Mesenchymal stem cell (in vitro differentiated cells and primary cell): ENCODE measurements around the gene HMX1.
A peak's percentile ranks its signal among the peaks of the same experiment; 100 is the strongest.

ENCODE experiments used
- DNase-seq: peaks from one replicate; pipeline ENCODE4 v3.0.0-alpha.2; 2013
- H2AFZ ChIP-seq: one replicate; pipeline ENCODE4 v1.6.1; 2013; ENCODE audit warnings: low read depth, mild to moderate bottlenecking, control low read depth, inconsistent platforms, low read length, moderate library complexity
- H2AK5ac ChIP-seq: 2 replicates; pipeline ENCODE4 v1.6.1; 2013; ENCODE audit warnings: low read length, moderate library complexity, mild to moderate bottlenecking, inconsistent platforms; ENCODE audit not compliant: severe bottlenecking
- H2BK120ac ChIP-seq: one replicate; pipeline ENCODE4 v1.6.1; 2013; ENCODE audit warnings: low read depth, mild to moderate bottlenecking, inconsistent platforms, low read length, moderate library complexity
- H2BK12ac ChIP-seq, 2 experiments: one replicate each; pipeline ENCODE4 v1.6.1; 2013; ENCODE audit warnings: inconsistent platforms in 2 of 2, low read length in 2 of 2, mild to moderate bottlenecking in 2 of 2, moderate library complexity in 2 of 2, control low read depth in 1 of 2
- H2BK15ac ChIP-seq: one replicate; pipeline ENCODE4 v1.6.1; 2013; ENCODE audit warnings: mild to moderate bottlenecking, low read depth, inconsistent platforms; ENCODE audit not compliant: poor library complexity, severe bottlenecking
- H2BK5ac ChIP-seq: 2 replicates; pipeline ENCODE4 v1.6.1; 2013; ENCODE audit warnings: low read depth, mild to moderate bottlenecking, low read length, control low read depth, inconsistent platforms; ENCODE audit not compliant: poor library complexity, severe bottlenecking
- H3K14ac ChIP-seq, 2 experiments: one replicate each; pipeline ENCODE4 v1.6.1; 2013; ENCODE audit warnings: inconsistent platforms in 2 of 2, low read length in 2 of 2, control low read depth in 1 of 2, mild to moderate bottlenecking in 1 of 2, moderate library complexity in 1 of 2
- H3K18ac ChIP-seq, 2 experiments: one replicate each; pipeline ENCODE4 v1.6.1; 2013; ENCODE audit warnings: inconsistent platforms in 2 of 2, low read length in 2 of 2, control low read depth in 1 of 2, low read depth in 1 of 2, mild to moderate bottlenecking in 1 of 2
- H3K23ac ChIP-seq, 2 experiments: one replicate each; pipeline ENCODE4 v1.6.1; 2013; ENCODE audit warnings: inconsistent platforms in 2 of 2, low read length in 2 of 2, mild to moderate bottlenecking in 2 of 2, moderate library complexity in 2 of 2, control low read depth in 1 of 2
- H3K27ac ChIP-seq: 2 replicates; pipeline ENCODE4 v1.5.1; 2013; ENCODE audit warnings: mild to moderate bottlenecking, moderate library complexity, low read length, control low read depth, inconsistent platforms; ENCODE audit not compliant: poor library complexity, severe bottlenecking
- H3K27me3 ChIP-seq, 2 experiments: 2 replicates each; pipeline versions ENCODE4 v1.6.1 to v1.7.0; 2013; ENCODE audit warnings: low read length in 2 of 2, mild to moderate bottlenecking in 2 of 2, moderate library complexity in 2 of 2, control low read depth in 1 of 2, inconsistent platforms in 1 of 2; ENCODE audit not compliant: control insufficient read depth in 1 of 2, insufficient read depth in 1 of 2
- H3K36me3 ChIP-seq, 2 experiments: 2 replicates each; pipeline versions ENCODE4 v1.6.1 to v1.7.0; 2013; ENCODE audit warnings: low read length in 2 of 2, control low read depth in 1 of 2, inconsistent platforms in 1 of 2, low read depth in 1 of 2, mild to moderate bottlenecking in 1 of 2; ENCODE audit not compliant: insufficient read depth in 2 of 2, control insufficient read depth in 1 of 2
- H3K4ac ChIP-seq, 2 experiments: one replicate each; pipeline ENCODE4 v1.6.1; 2013; ENCODE audit warnings: inconsistent platforms in 2 of 2, low read length in 2 of 2, mild to moderate bottlenecking in 2 of 2, moderate library complexity in 2 of 2, control low read depth in 1 of 2, low read depth in 1 of 2
- H3K4me1 ChIP-seq: 2 replicates; pipeline ENCODE4 v1.6.1; 2013; ENCODE audit warnings: low read depth, low read length, control low read depth; ENCODE audit not compliant: control insufficient read depth, insufficient read depth
- H3K4me2 ChIP-seq: 2 replicates; pipeline ENCODE4 v1.6.1; 2013; ENCODE audit warnings: low read length, mild to moderate bottlenecking, inconsistent platforms; ENCODE audit not compliant: poor library complexity, severe bottlenecking
- H3K4me3 ChIP-seq, 2 experiments: 2 replicates each; pipeline versions ENCODE4 v1.5.1 to v1.7.0; 2013; ENCODE audit warnings: low read length in 2 of 2, mild to moderate bottlenecking in 2 of 2, control low read depth in 1 of 2, low read depth in 1 of 2; ENCODE audit not compliant: insufficient read depth in 1 of 2
- H3K79me1 ChIP-seq: replicated peaks from 2 replicates; pipeline ENCODE4 v1.6.1; 2013; ENCODE audit warnings: mild to moderate bottlenecking, control low read depth, low read length, inconsistent platforms; ENCODE audit not compliant: poor library complexity, severe bottlenecking
- H3K9ac ChIP-seq: 2 replicates; pipeline ENCODE4 v1.7.0; 2013; ENCODE audit warnings: mild to moderate bottlenecking, low read length, moderate library complexity
- H3K9me3 ChIP-seq: 2 replicates; pipeline ENCODE4 v1.7.0; 2013; ENCODE audit warnings: mild to moderate bottlenecking, low read length; ENCODE audit not compliant: control insufficient read depth
- H4K8ac ChIP-seq: one replicate; pipeline ENCODE4 v1.6.1; 2013; ENCODE audit warnings: inconsistent platforms, mild to moderate bottlenecking, low read length, moderate library complexity
- H4K91ac ChIP-seq: one replicate; pipeline ENCODE4 v1.6.1; 2013; ENCODE audit warnings: mild to moderate bottlenecking, low read length, inconsistent platforms
- WGBS: methylation state at CpG from one replicate; pipeline ENCODE4 v1.1.7; 2013; ENCODE audit warnings: mixed read lengths; 5-methylcytosine and 5-hydroxymethylcytosine counted together

Gene HMX1

GRCh38 chr4:8905226-8905772 lies 33.7 kb upstream of the HMX1 start:
- no peak overlapping the region for H3K14ac ChIP-seq
- DNase-seq = no peak
- WGBS = 79% methylated on average over 20 of the region's 20 CpGs

GRCh38 chr4:8904666-8905065 lies 33.0 kb upstream of the HMX1 start:
- no peaks in the 10 kb centered on the region for H3K36me3 ChIP-seq
- DNase-seq = no peak
- no peak overlapping the region for H3K4ac ChIP-seq
- H4K8ac ChIP-seq = no peak overlapping the region
- no peak overlapping the region for H2BK5ac ChIP-seq
- H3K9me3 ChIP-seq = peaks cover 30% of the 10 kb centered on the region
- H3K27me3 ChIP-seq = peaks cover 0 to 30% of the 10 kb centered on the region in 2 experiments
- no peak overlapping the region for H4K91ac ChIP-seq
- peak overlapping the region in 1 of 2 experiments; percentile 5 for H3K4me3 ChIP-seq
- no peak overlapping the region for H2AK5ac ChIP-seq
- H3K4me1 ChIP-seq = no peaks in the 10 kb centered on the region
- no peak overlapping the region for H3K9ac ChIP-seq
- WGBS = 65% methylated on average over 6 of the region's 6 CpGs
- no peak overlapping the region for H3K23ac ChIP-seq
- no peaks in the 10 kb centered on the region for H3K79me1 ChIP-seq
- no peak overlapping the region for H2BK120ac ChIP-seq
- no peak overlapping the region for H2AFZ ChIP-seq
- no peak overlapping the region for H3K14ac ChIP-seq
- no peak overlapping the region for H2BK12ac ChIP-seq
- no peak overlapping the region for H3K4me2 ChIP-seq
- no peak overlapping the region for H3K18ac ChIP-seq
- H2BK15ac ChIP-seq = no peak overlapping the region
- H3K27ac ChIP-seq = no peak overlapping the region

More at GRCh38 chr4:8905226-8905772, 33.7 kb upstream of the HMX1 start:
- H3K27ac ChIP-seq = no peak overlapping the region
- H2BK12ac ChIP-seq = no peak overlapping the region
- peaks cover 0 to 33% of the 10 kb centered on the region in 2 experiments for H3K27me3 ChIP-seq
- no peak overlapping the region for H2AK5ac ChIP-seq
- no peak overlapping the region for H2BK120ac ChIP-seq
- H2BK15ac ChIP-seq = no peak overlapping the region
- no peak overlapping the region for H3K4me3 ChIP-seq
- no peak overlapping the region for H3K23ac ChIP-seq
- H3K18ac ChIP-seq = no peak overlapping the region
- peaks cover 24% of the 10 kb centered on the region for H3K9me3 ChIP-seq
- no peak overlapping the region for H3K4ac ChIP-seq
- H4K8ac ChIP-seq = no peak overlapping the region
- no peaks in the 10 kb centered on the region for H3K36me3 ChIP-seq
- no peak overlapping the region for H4K91ac ChIP-seq
- no peak overlapping the region for H2AFZ ChIP-seq
- H3K4me2 ChIP-seq = no peak overlapping the region
- H3K9ac ChIP-seq = no peak overlapping the region
- no peak overlapping the region for H2BK5ac ChIP-seq
- no peaks in the 10 kb centered on the region for H3K4me1 ChIP-seq
- H3K79me1 ChIP-seq = no peaks in the 10 kb centered on the region

GRCh38 chr4:8904041-8904501 lies 32.4 kb upstream of the HMX1 start:
- no peaks in the 10 kb centered on the region for H3K4me1 ChIP-seq
- no peak overlapping the region for H3K9ac ChIP-seq
- H4K91ac ChIP-seq = no peak overlapping the region
- H3K79me1 ChIP-seq = no peaks in the 10 kb centered on the region
- H3K4me2 ChIP-seq = no peak overlapping the region
- no peak for DNase-seq
- no peak overlapping the region for H3K4ac ChIP-seq
- H2AK5ac ChIP-seq = no peak overlapping the region
- H2BK120ac ChIP-seq = no peak overlapping the region
- no peak overlapping the region for H3K27ac ChIP-seq
- no peak overlapping the region for H3K4me3 ChIP-seq
- no peak overlapping the region for H4K8ac ChIP-seq
- H3K36me3 ChIP-seq = no peaks in the 10 kb centered on the region
- H2BK15ac ChIP-seq = no peak overlapping the region
- no peak overlapping the region for H3K18ac ChIP-seq
- H3K14ac ChIP-seq = no peak overlapping the region
- H2BK12ac ChIP-seq = no peak overlapping the region
- H3K27me3 ChIP-seq = peaks cover 0 to 34% of the 10 kb centered on the region in 2 experiments
- H3K23ac ChIP-seq = no peak overlapping the region
- 76% methylated on average over 9 of the region's 9 CpGs for WGBS
- no peak overlapping the region for H2AFZ ChIP-seq
- no peak overlapping the region for H2BK5ac ChIP-seq
- H3K9me3 ChIP-seq = peaks cover 33% of the 10 kb centered on the region

- no peak overlapping the region for H3K18ac ChIP-seq
Measured at GRCh38 chr4:8901335-8901734, 29.7 kb upstream of the HMX1 start.

More at GRCh38 chr4:8901335-8901734, 29.7 kb upstream of the HMX1 start:
- Histone ChIP-seq H4K8ac (no peak overlapping the region), H3K23ac (no peak overlapping the region), H2BK12ac (no peak overlapping the region), H2BK120ac (no peak overlapping the region), H3K27ac (no peak overlapping the region), H3K36me3 (no peaks in the 10 kb centered on the region), H3K4ac (no peak overlapping the region), H2BK5ac (no peak overlapping the region), H4K91ac (no peak overlapping the region), H2BK15ac (no peak overlapping the region), H3K79me1 (no peaks in the 10 kb centered on the region), H3K27me3 (peaks cover 0 to 32% of the 10 kb centered on the region in 2 experiments), H2AK5ac (no peak overlapping the region), H3K9me3 (peaks cover 33% of the 10 kb centered on the region), H2AFZ (no peak overlapping the region), H3K4me3 (no peak overlapping the region), H3K4me2 (no peak overlapping the region), H3K9ac (no peak overlapping the region), H3K14ac (no peak overlapping the region), H3K4me1 (no peaks in the 10 kb centered on the region)
- no peak for DNase-seq
- 67% methylated on average over 5 of the region's 6 CpGs for WGBS
